HG03097 (cell line): ENCODE data around the gene HK2.
"Not testable (repeated sequence)": the region's sequence is repeated elsewhere in the genome, so short reads cannot be mapped to it uniquely, and the experiment has no call there.

Source experiments
- ATAC-seq: cut with Tn5 transposase; IDR thresholded peaks from one replicate; pipeline ENCODE4 v1.9.1; 2021; ENCODE audit not compliant: unreplicated experiment, low FRiP score

HK2 gene

GRCh38 chr2:74833418-74834233 is at the start of gene HK2:
HK2 (plus strand) TSS chr2:74834127; CDS start chr2:74834581, 454 bp downstream.
- peak; percentile 78 for ATAC-seq

- ATAC-seq, result no peak
Measured at GRCh38 chr2:74789271-74789670, 44.7 kb upstream of the HK2 start.

- no peak for ATAC-seq
Measured at GRCh38 chr2:74792282-74792681, 41.6 kb upstream of the HK2 start.

GRCh38 chr2:74794878-74795277 is 39.0 kb upstream of the HK2 start:
- not testable (repeated sequence) for ATAC-seq

GRCh38 chr2:74806355-74806839 is 27.5 kb upstream of the HK2 start:
- no peak for ATAC-seq

- ATAC-seq, result no peak
Measured at GRCh38 chr2:74806920-74807319, 27.0 kb upstream of the HK2 start.

- no peak for ATAC-seq
Measured at GRCh38 chr2:74812787-74813590, 20.9 kb upstream of the HK2 start.

GRCh38 chr2:74814102-74814501 is 19.8 kb upstream of the HK2 start:
- ATAC-seq, result no peak

GRCh38 chr2:74815941-74816340 is 18.0 kb upstream of the HK2 start:
- no peak for ATAC-seq

GRCh38 chr2:74816540-74817303 is 17.2 kb upstream of the HK2 start:
- ATAC-seq, result no peak

- ATAC-seq, result no peak
Measured at GRCh38 chr2:74817304-74817675, 16.6 kb upstream of the HK2 start.

- ATAC-seq, result peak; percentile 57
Measured at GRCh38 chr2:74819702-74820101, 14.2 kb upstream of the HK2 start.

GRCh38 chr2:74821177-74822126 is 12.5 kb upstream of the HK2 start:
- no peak for ATAC-seq

- ATAC-seq, result no peak
Measured at GRCh38 chr2:74822771-74823566, 11.0 kb upstream of the HK2 start.

- ATAC-seq, result no peak
Measured at GRCh38 chr2:74824679-74825078, 9.2 kb upstream of the HK2 start.

GRCh38 chr2:74828543-74828942 is 5.4 kb upstream of the HK2 start:
- no peak for ATAC-seq

GRCh38 chr2:74831693-74832530 is 2.0 kb upstream of the HK2 start:
- ATAC-seq, result no peak

- ATAC-seq, result peak; percentile 9
Measured at GRCh38 chr2:74834234-74834791, 386 bp downstream of the HK2 start.
